ENCODE measurements around the gene PSMC3.

DNA sequence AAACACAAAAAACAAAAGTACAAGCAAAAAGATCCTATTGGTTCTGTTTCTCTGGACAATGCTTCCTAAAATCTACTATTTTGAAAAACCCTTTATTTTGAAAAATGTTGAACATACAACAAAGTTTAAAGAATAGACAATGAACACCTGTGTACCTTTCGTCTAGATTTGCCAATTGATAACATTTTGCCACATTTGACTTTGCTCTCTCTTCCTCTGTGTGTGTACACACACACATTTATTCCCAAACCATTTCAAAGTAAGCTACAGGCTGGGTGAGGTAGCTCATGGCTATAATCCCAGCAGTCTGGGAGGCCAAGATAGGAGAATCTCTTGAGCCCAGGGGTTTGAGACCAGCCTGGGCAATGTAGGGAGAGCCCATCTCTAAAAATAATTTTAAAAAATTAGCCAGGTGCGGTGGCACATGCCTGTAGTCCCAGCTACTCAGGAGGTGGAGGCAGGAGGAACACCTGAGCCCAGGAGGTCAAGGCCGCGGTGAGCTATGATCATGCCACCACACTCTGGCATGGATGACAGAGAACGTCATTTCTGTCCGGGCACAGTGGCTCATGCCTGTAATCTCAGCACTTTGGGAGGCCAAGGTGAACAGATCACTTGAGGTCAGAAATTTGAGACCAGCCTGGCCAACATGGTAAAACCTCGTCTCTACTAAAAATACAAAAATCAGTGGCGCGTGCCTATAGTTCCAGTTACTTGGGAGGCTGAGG, 5.3 kb upstream of the PSMC3 start:
- TF ChIP-seq CTCF (IDR thresholded peaks at IDR 0.05; ENCODE audit: low read length), result no peak
- TF ChIP-seq EZH2 (IDR thresholded peaks at IDR 0.05; ENCODE audit: borderline replicate concordance, low read length), result no peak
